CD4-positive, alpha-beta memory T cell (primary cell): Measurements from ENCODE around the gene GPR15LG. TPM values are rescaled to one million over a fixed set of nuclear protein-coding genes. Genes with fewer than 3 reads are reported as not detected.

ENCODE experiments used
- CTCF ChIA-PET: fragments of 350-600 bp; sonication (Branson Sonifier 250); formaldehyde crosslinking; loops from one replicate; lab custom pipeline; 2021; ENCODE audit warnings: inconsistent platforms; ENCODE audit not compliant: partially characterized antibody; lab: Charles Lee
- POLR2A ChIA-PET: fragments of 350-600 bp; sonication (Branson Sonifier 250); formaldehyde crosslinking; loops from one replicate; lab custom pipeline; 2021; ENCODE audit not compliant: partially characterized antibody; lab: Charles Lee
- DNase-seq, 5 donors: peaks; one replicate each; pipeline versions ENCODE4 v3.0.0 to v3.0.0-alpha.2; 2020 to 2022; ENCODE audit warnings: mixed read lengths in 1 of 5
- H3K27ac ChIP-seq: one replicate; pipeline ENCODE4 v1.7.0; 2013; ENCODE audit warnings: low read depth, low read length
- H3K27me3 ChIP-seq: 2 replicates; pipeline ENCODE4 v1.7.0; 2013; ENCODE audit warnings: mild to moderate bottlenecking, low read length, moderate library complexity; ENCODE audit not compliant: insufficient read depth
- H3K36me3 ChIP-seq: 2 replicates; pipeline ENCODE4 v1.7.0; 2013; ENCODE audit warnings: mild to moderate bottlenecking, low read length, moderate library complexity; ENCODE audit not compliant: insufficient read depth
- H3K4me1 ChIP-seq: 2 replicates; pipeline ENCODE4 v1.7.0; 2013; ENCODE audit warnings: mild to moderate bottlenecking, low read length, moderate library complexity; ENCODE audit not compliant: insufficient read depth
- H3K4me3 ChIP-seq, 2 donors: one replicate each; pipeline ENCODE4 v1.7.0; 2013; ENCODE audit warnings: low read length in 2 of 2, mild to moderate bottlenecking in 1 of 2
- H3K9me3 ChIP-seq, 2 donors: one replicate each; pipeline ENCODE4 v1.7.0; 2013; ENCODE audit warnings: low read length in 2 of 2, control low read depth in 1 of 2; ENCODE audit not compliant: control insufficient read depth in 1 of 2
- H3K27ac Mint-ChIP-seq, 7 donors: one replicate each; pipeline ENCODE4 v1.8.0; 2020 to 2021; ENCODE audit warnings: mixed read lengths in 7 of 7, mild to moderate bottlenecking in 6 of 7, inconsistent platforms in 3 of 7, moderate library complexity in 3 of 7
- H3K27me3 Mint-ChIP-seq, 2 donors: one replicate each; pipeline ENCODE4 v1.8.0; 2020 to 2021; ENCODE audit warnings: mixed read lengths in 2 of 2
- H3K36me3 Mint-ChIP-seq, 2 donors: one replicate each; pipeline ENCODE4 v1.8.0; 2020 to 2021; ENCODE audit warnings: mixed read lengths in 2 of 2, inconsistent platforms in 1 of 2, mild to moderate bottlenecking in 1 of 2
- H3K4me1 Mint-ChIP-seq, 4 donors: one replicate each; pipeline ENCODE4 v1.8.0; 2020 to 2021; ENCODE audit warnings: mixed read lengths in 4 of 4, mild to moderate bottlenecking in 1 of 4
- H3K4me3 Mint-ChIP-seq, 8 donors: one replicate each; pipeline ENCODE4 v1.8.0; 2020 to 2021; ENCODE audit warnings: mixed read lengths in 8 of 8, mild to moderate bottlenecking in 7 of 8, moderate library complexity in 6 of 8, inconsistent platforms in 3 of 8
- H3K9me3 Mint-ChIP-seq, 8 donors: one replicate each; pipeline ENCODE4 v1.8.0; 2020 to 2021; ENCODE audit warnings: mixed read lengths in 8 of 8, mild to moderate bottlenecking in 5 of 8, inconsistent platforms in 3 of 8, moderate library complexity in 1 of 8
- intact Hi-C: fragments of 100-400 bp; cut with micrococcal nuclease; formaldehyde crosslinking; loops from one replicate; pipeline ENCODE4 v1.15.1; 2023
- polyA plus RNA-seq, 2 donors: library from polyadenylated mRNA; unstranded; fragments of 300-500 nt; fragmentation: Illumina TruSeq; gene quantifications; one replicate each; pipeline ENCODE4 v1.2.3, GENCODE V29; 2021
- total RNA-seq, 2 experiments: library from RNA; stranded (reverse); gene quantifications; one replicate each; pipeline ENCODE4 v1.2.3, GENCODE V29; 2021

The GPR15LG gene
- total and polyA plus RNA-seq, 4 experiments from 2014 or later: not detected

DNA sequence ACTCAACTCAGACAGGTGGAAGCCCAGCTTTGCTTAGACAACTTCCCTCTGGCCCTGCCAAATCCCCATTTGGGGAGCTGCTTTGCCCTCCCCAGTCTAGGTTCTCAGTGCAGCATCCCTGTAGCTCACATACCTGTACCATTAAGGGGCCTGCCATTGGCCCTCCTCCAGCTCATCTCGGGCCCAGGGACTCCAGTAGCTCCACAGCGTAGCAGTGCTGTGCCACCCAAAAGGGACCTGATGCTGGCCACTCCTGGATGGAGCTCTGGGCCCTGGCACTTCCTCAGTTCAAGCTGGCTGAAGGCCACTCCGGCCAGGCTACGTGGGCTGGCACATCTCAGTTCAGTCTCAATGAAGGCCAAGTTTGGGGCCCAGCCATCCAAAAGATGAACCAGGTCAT, 60.3 kb downstream of the GPR15LG start:
- Histone ChIP-seq H3K9me3 (no peaks in the 10 kb centered on the region), H3K27me3 (no peaks in the 10 kb centered on the region), H3K4me3 (no peak overlapping the region), H3K27ac (no peak overlapping the region), H3K36me3 (no peaks in the 10 kb centered on the region), H3K4me1 (no peaks in the 10 kb centered on the region)
- H3K36me3 Mint-ChIP-seq: no peaks in the 10 kb centered on the region
- ChIA-PET POLR2A (no interaction called here), CTCF (no interaction called here)
- peaks cover 9 to 35% of the 10 kb centered on the region in 2 donors for H3K27me3 Mint-ChIP-seq
- peaks cover 0 to 1% (median 0%) of the 10 kb centered on the region in 8 donors for H3K9me3 Mint-ChIP-seq
- intact Hi-C loops: no loop called here
- H3K4me3 Mint-ChIP-seq: no peak overlapping the region
- H3K4me1 Mint-ChIP-seq: no peaks in the 10 kb centered on the region
- no peak overlapping the region for H3K27ac Mint-ChIP-seq
- no peak for DNase-seq

GRCh38 chr10:84234479-84234878, 60.9 kb downstream of the GPR15LG start:
- intact Hi-C loops: no loop called here
- H3K9me3 ChIP-seq: no peaks in the 10 kb centered on the region
- H3K4me1 ChIP-seq: no peaks in the 10 kb centered on the region
- H3K27ac Mint-ChIP-seq: no peak overlapping the region
- ChIA-PET POLR2A (no interaction called here), CTCF (no interaction called here)
- peaks cover 9 to 30% of the 10 kb centered on the region in 2 donors for H3K27me3 Mint-ChIP-seq
- H3K36me3 ChIP-seq: no peaks in the 10 kb centered on the region
- H3K4me1 Mint-ChIP-seq: no peaks in the 10 kb centered on the region
- H3K9me3 Mint-ChIP-seq: peaks cover 0 to 1% (median 0%) of the 10 kb centered on the region in 8 donors
- no peaks in the 10 kb centered on the region for H3K27me3 ChIP-seq
- no peak overlapping the region for H3K4me3 ChIP-seq
- H3K36me3 Mint-ChIP-seq: no peaks in the 10 kb centered on the region
- H3K4me3 Mint-ChIP-seq: no peak overlapping the region
- H3K27ac ChIP-seq: no peak overlapping the region
- no peak for DNase-seq

Other genes starting within 250 kb of the GPR15LG start
- 10 to 100 TPM; 83.4 to 88.6 TPM for gene GHITM, start 34.3 kb upstream of the GPR15LG start, total RNA-seq
- 100 to 1,000 TPM; 258 to 525 TPM for gene GHITM, start 34.3 kb upstream of the GPR15LG start, polyA plus RNA-seq
- under 1 TPM; 0.12 to 0.17 TPM for gene CDHR1, start 20.7 kb downstream of the GPR15LG start, total RNA-seq
- gene CDHR1, start 20.7 kb downstream of the GPR15LG start, polyA plus RNA-seq: not detected
- not detected for gene LRIT2, start 51.7 kb downstream of the GPR15LG start, total RNA-seq
- not detected for gene LRIT2, start 51.7 kb downstream of the GPR15LG start, polyA plus RNA-seq
- not detected for gene LRIT1, start 67.7 kb downstream of the GPR15LG start, total RNA-seq
- not detected for gene LRIT1, start 67.7 kb downstream of the GPR15LG start, polyA plus RNA-seq
- gene RGR, start 71.3 kb downstream of the GPR15LG start, total RNA-seq: not detected
- not detected for gene RGR, start 71.3 kb downstream of the GPR15LG start, polyA plus RNA-seq
- 100 to 1,000 TPM; 144 to 151 TPM for gene CCSER2, start 154.8 kb downstream of the GPR15LG start, total RNA-seq
- gene CCSER2, start 154.8 kb downstream of the GPR15LG start, polyA plus RNA-seq: 10 to 100 TPM; 89.8 to 93.3 TPM